Testis (tissue), 3 donors: Measurements from ENCODE around the gene YPEL2. TPM values are rescaled to one million over a fixed set of nuclear protein-coding genes. Genes with fewer than 3 reads are reported as not detected.

ENCODE experiments used
- DNase-seq: peaks from one replicate; pipeline ENCODE4 v3.0.0-alpha.2; 2019
- H3K27ac ChIP-seq, 2 donors: fragments of 200-600 bp; sonication (generic); one replicate each; pipeline ENCODE4 v1.5.1; 2019
- H3K27me3 ChIP-seq: fragments of 200-600 bp; sonication (generic); one replicate; pipeline ENCODE4 v1.5.1; 2019
- H3K36me3 ChIP-seq: fragments of 200-600 bp; sonication (generic); one replicate; pipeline ENCODE4 v1.5.1; 2017; ENCODE audit warnings: low read depth; ENCODE audit errors: missing control alignments
- H3K4me1 ChIP-seq: fragments of 200-600 bp; sonication (generic); one replicate; pipeline ENCODE4 v1.5.1; 2019
- H3K4me3 ChIP-seq, 2 donors: fragments of 200-600 bp; sonication (generic); one replicate each; pipeline ENCODE4 v1.5.1; 2017 to 2019
- H3K9me3 ChIP-seq: fragments of 200-600 bp; sonication (generic); one replicate; pipeline ENCODE4 v1.5.1; 2017
- CTCF ChIP-seq, 3 experiments: fragments of 450-650 bp in 2 of 3; fragments of 200-600 bp in 1 of 3; sonication (generic) in 1 of 3; IDR thresholded peaks; one replicate each; pipeline ENCODE4 v1.5.1; 2016 to 2019; ENCODE audit warnings: antibody characterized with exemption in 3 of 3, mild to moderate bottlenecking in 2 of 3, moderate library complexity in 1 of 3
- POLR2A ChIP-seq: fragments of 450-650 bp; IDR thresholded peaks from one replicate; pipeline ENCODE4 v1.6.1; 2017; ENCODE audit warnings: antibody characterized with exemption, mild to moderate bottlenecking, moderate library complexity
- WGBS, 2 donors: methylation state at CpG; one replicate each; pipeline ENCODE4 v1.1.5; 2018; 5-methylcytosine and 5-hydroxymethylcytosine counted together
- intact Hi-C: fragments of 100-400 bp; cut with DNase I; formaldehyde crosslinking; loops from one replicate; pipeline ENCODE4 v1.15.1; 2023; ENCODE audit warnings: low total_unique reads
- polyA plus RNA-seq: library from polyadenylated mRNA; stranded (reverse); fragments of 350-450 nt; fragmentation: Illumina TruSeq; extraction: RNeasy Lipid Tissue Mini Kit (QIAGEN cat#74804); gene quantifications from one replicate; pipeline ENCODE4 v1.2.3, GENCODE V29; 2014; ENCODE audit warnings: low read depth, low replicate concordance; ENCODE audit not compliant: insufficient read depth
- total RNA-seq, 2 donors: library from RNA; depleted of rRNA; stranded (reverse); fragments of >200 nt; gene quantifications; one replicate each; pipeline ENCODE4 v1.2.3, GENCODE V29; 2016

The YPEL2 gene
- total and polyA plus RNA-seq, 3 donors from 2014 or later, result 20.5 to 48.3 (median 39.8) TPM

- Histone ChIP-seq H3K4me3 (no peak overlapping the region), H3K27me3 (no peaks in the 10 kb centered on the region), H3K27ac (no peak overlapping the region), H3K4me1 (no peaks in the 10 kb centered on the region), H3K9me3 (no peaks in the 10 kb centered on the region), H3K36me3 (no peaks in the 10 kb centered on the region)
- no peak for DNase-seq
- intact Hi-C loops, result no loop called here
- no peak for TF ChIP-seq CTCF (IDR thresholded peaks at IDR 0.05)
- TF ChIP-seq POLR2A, result no peak
- 81 to 85% methylated on average over 11 of the region's 11 CpGs for WGBS, 2 donors
Observed at GRCh38 chr17:59387351-59388068, 56.1 kb downstream of the YPEL2 start.

- H3K4me3 ChIP-seq, result no peak overlapping the region
- DNase-seq, result no peak
- intact Hi-C loops, result no loop called here
- H3K9me3 ChIP-seq, result no peaks in the 10 kb centered on the region
- no peaks in the 10 kb centered on the region for H3K4me1 ChIP-seq
- no peaks in the 10 kb centered on the region for H3K36me3 ChIP-seq
- H3K27me3 ChIP-seq, result no peaks in the 10 kb centered on the region
- 58 to 60% methylated on average over 9 of the region's 9 CpGs for WGBS, 2 donors
- TF ChIP-seq POLR2A, result no peak
- no peak for TF ChIP-seq CTCF (IDR thresholded peaks at IDR 0.05)
- no peak overlapping the region for H3K27ac ChIP-seq
Observed at GRCh38 chr17:59388069-59388556, 56.7 kb downstream of the YPEL2 start.

GRCh38 chr17:59389066-59389465 is 57.6 kb downstream of the YPEL2 start:
- H3K27ac ChIP-seq, result no peak overlapping the region
- H3K27me3 ChIP-seq, result no peaks in the 10 kb centered on the region
- intact Hi-C loops, result no loop called here
- no peaks in the 10 kb centered on the region for H3K4me1 ChIP-seq
- no peaks in the 10 kb centered on the region for H3K36me3 ChIP-seq
- no peak for DNase-seq
- H3K4me3 ChIP-seq, result no peak overlapping the region
- WGBS, 2 donors, result 86 to 97% methylated on average over 5 of the region's 5 CpGs
- no peaks in the 10 kb centered on the region for H3K9me3 ChIP-seq
- TF ChIP-seq POLR2A, result no peak
- TF ChIP-seq CTCF (IDR thresholded peaks at IDR 0.05), result no peak

GRCh38 chr17:59391021-59391420 is 59.6 kb downstream of the YPEL2 start:
- TF ChIP-seq CTCF (IDR thresholded peaks at IDR 0.05) (no peak), POLR2A (no peak)
- Histone ChIP-seq H3K9me3 (no peaks in the 10 kb centered on the region), H3K4me1 (no peaks in the 10 kb centered on the region), H3K27me3 (no peaks in the 10 kb centered on the region), H3K27ac (no peak overlapping the region), H3K4me3 (no peak overlapping the region), H3K36me3 (no peaks in the 10 kb centered on the region)
- intact Hi-C loops, result no loop called here
- DNase-seq, result no peak
- 68 to 71% methylated on average over 4 of the region's 4 CpGs for WGBS, 2 donors
